PC-3 (cell line): ENCODE results near the gene ZNF689. TPM values are rescaled to one million over a fixed set of nuclear protein-coding genes. Genes with fewer than 3 reads are reported as not detected.

Experiments used
- ATAC-seq: fragments of 200-7000 bp; cut with Tn5 transposase; 2 replicates; pipeline ENCODE4 v1.9.1; 2020; ENCODE audit warnings: mild to moderate bottlenecking, moderate library complexity
- Bru-seq: library from RNA; stranded (reverse); fragments of 400-500 nt; gene quantifications from one replicate; lab custom pipeline; 2021; lab: Mats Ljungman, UMichigan
- BruChase-seq, 2 experiments: library from RNA; stranded (reverse); fragments of 400-500 nt; gene quantifications; one replicate each; lab custom pipeline; 2021; lab: Mats Ljungman, UMichigan
- BruUV-seq: library from RNA; stranded (reverse); fragments of 400-500 nt; replicated peaks from 2 replicates; lab custom pipeline; 2021; lab: Mats Ljungman, UMichigan
- CTCF ChIA-PET: fragments of 300-600 bp; sonication (Branson Sonifier 250); formaldehyde crosslinking; loops from one replicate; lab custom pipeline; 2022; ENCODE audit warnings: antibody characterized with exemption; lab: Charles Lee
- POLR2A ChIA-PET: fragments of 300-600 bp; sonication (Branson Sonifier 250); formaldehyde crosslinking; loops from one replicate; lab custom pipeline; 2022; ENCODE audit warnings: antibody characterized with exemption; ENCODE audit not compliant: unreplicated experiment; lab: Charles Lee
- DNase-seq: peaks from one replicate; pipeline ENCODE4 v3.0.0-alpha.2; 2015
- H2AFZ ChIP-seq: fragments of 300-600 bp; sonication (generic); 2 replicates; pipeline ENCODE4 v1.6.0; 2016; ENCODE audit warnings: antibody characterized with exemption, low read length
- H3F3A ChIP-seq: fragments of 300-600 bp; sonication (generic); one replicate; pipeline ENCODE4 v1.6.0; 2017; ENCODE audit warnings: antibody characterized with exemption, low read length, control low read depth, mild to moderate bottlenecking; ENCODE audit not compliant: unreplicated experiment
- H3K27ac ChIP-seq: fragments of 300-600 bp; sonication (generic); 2 replicates; pipeline ENCODE4 v1.5.1; 2016; ENCODE audit warnings: mild to moderate bottlenecking, low read length
- H3K27me3 ChIP-seq: fragments of 300-600 bp; sonication (generic); 2 replicates; pipeline ENCODE4 v1.6.1; 2016; ENCODE audit warnings: low read length, mixed read lengths
- H3K36me3 ChIP-seq: fragments of 300-600 bp; sonication (generic); 2 replicates; pipeline ENCODE4 v1.6.1; 2016; ENCODE audit warnings: low read depth, mixed run types, low read length, mixed read lengths
- H3K4me1 ChIP-seq: fragments of 300-600 bp; sonication (generic); 2 replicates; pipeline ENCODE4 v1.5.1; 2016; ENCODE audit warnings: low read length; ENCODE audit not compliant: insufficient read depth
- H3K4me2 ChIP-seq: fragments of 300-600 bp; sonication (generic); 2 replicates; pipeline ENCODE4 v1.6.0; 2016; ENCODE audit warnings: low read length
- H3K4me3 ChIP-seq: fragments of 300-600 bp; sonication (generic); 2 replicates; pipeline ENCODE4 v1.5.1; 2016; ENCODE audit warnings: mild to moderate bottlenecking, low read length, mixed read lengths
- H3K79me2 ChIP-seq: fragments of 300-600 bp; sonication (generic); 2 replicates; pipeline ENCODE4 v1.6.1; 2017; ENCODE audit warnings: low read length, mixed read lengths
- H3K9ac ChIP-seq: fragments of 300-600 bp; sonication (generic); 2 replicates; pipeline ENCODE4 v1.6.0; 2016; ENCODE audit warnings: mild to moderate bottlenecking, low read length
- H3K9me2 ChIP-seq: fragments of 300-600 bp; sonication (generic); replicated peaks from 2 replicates; pipeline ENCODE4 v1.6.1; 2016; ENCODE audit warnings: mixed run types, low read length, mixed read lengths
- H3K9me3 ChIP-seq: fragments of 300-600 bp; sonication (generic); 2 replicates; pipeline ENCODE4 v1.6.1; 2016; ENCODE audit warnings: low read length, mixed read lengths
- H4K20me1 ChIP-seq: fragments of 300-600 bp; sonication (generic); 2 replicates; pipeline ENCODE4 v1.6.1; 2016; ENCODE audit warnings: low read length, mixed read lengths
- CTCF ChIP-seq: fragments of 300-600 bp; sonication (generic); conservative IDR thresholded peaks from 2 replicates; pipeline ENCODE4 v1.5.1; 2017; ENCODE audit warnings: antibody characterized with exemption, low read depth, mild to moderate bottlenecking, low read length
- EZH2 ChIP-seq: fragments of 300-600 bp; sonication (generic); IDR thresholded peaks from one replicate; pipeline ENCODE4 v1.6.1; 2017; ENCODE audit warnings: antibody characterized with exemption, mild to moderate bottlenecking, low read length; ENCODE audit not compliant: unreplicated experiment
- EZH2phosphoT487 ChIP-seq: fragments of 300-600 bp; sonication (generic); IDR thresholded peaks from 2 replicates; pipeline ENCODE4 v1.6.1; 2018; ENCODE audit warnings: mild to moderate bottlenecking, antibody characterized with exemption, low read length, borderline replicate concordance
- intact Hi-C: fragments of 100-400 bp; cut with micrococcal nuclease; formaldehyde crosslinking; loops from 2 replicates; pipeline ENCODE4 v1.9.0; 2023
- long read RNA-seq: library from polyadenylated mRNA; unstranded; transcript quantifications from one replicate; pipeline ENCODE4 v2.0.0, GENCODE V29; 2021; ENCODE audit not compliant: unreplicated experiment
- total RNA-seq: library from RNA; depleted of rRNA; stranded (reverse); fragments of >200 nt; gene quantifications from 2 replicates; pipeline ENCODE4 v1.2.3, GENCODE V29; 2014; rRNA removed

The ZNF689 gene
- total RNA-seq = 6.0 and 6.9 TPM in 2 replicates
- percentile 60 among the genes with signal in this experiment for Bru-seq, nascent RNA
- BruChase-seq, experiment 1, labeled RNA remaining after a 6-hour chase = percentile 68 among the genes with signal in this experiment
- BruChase-seq, experiment 2, labeled RNA remaining after a 2-hour chase = percentile 77 among the genes with signal in this experiment
- long read RNA-seq, transcript ZNF689-201 (3 exons, 3,547 nt) = major isoform, 7 of 19 reads
- long read RNA-seq, partial matches to known transcripts = 1 of 19 reads
- long read RNA-seq, other reads (novel, unspliced or antisense) = 11 of 19 reads

DNA sequence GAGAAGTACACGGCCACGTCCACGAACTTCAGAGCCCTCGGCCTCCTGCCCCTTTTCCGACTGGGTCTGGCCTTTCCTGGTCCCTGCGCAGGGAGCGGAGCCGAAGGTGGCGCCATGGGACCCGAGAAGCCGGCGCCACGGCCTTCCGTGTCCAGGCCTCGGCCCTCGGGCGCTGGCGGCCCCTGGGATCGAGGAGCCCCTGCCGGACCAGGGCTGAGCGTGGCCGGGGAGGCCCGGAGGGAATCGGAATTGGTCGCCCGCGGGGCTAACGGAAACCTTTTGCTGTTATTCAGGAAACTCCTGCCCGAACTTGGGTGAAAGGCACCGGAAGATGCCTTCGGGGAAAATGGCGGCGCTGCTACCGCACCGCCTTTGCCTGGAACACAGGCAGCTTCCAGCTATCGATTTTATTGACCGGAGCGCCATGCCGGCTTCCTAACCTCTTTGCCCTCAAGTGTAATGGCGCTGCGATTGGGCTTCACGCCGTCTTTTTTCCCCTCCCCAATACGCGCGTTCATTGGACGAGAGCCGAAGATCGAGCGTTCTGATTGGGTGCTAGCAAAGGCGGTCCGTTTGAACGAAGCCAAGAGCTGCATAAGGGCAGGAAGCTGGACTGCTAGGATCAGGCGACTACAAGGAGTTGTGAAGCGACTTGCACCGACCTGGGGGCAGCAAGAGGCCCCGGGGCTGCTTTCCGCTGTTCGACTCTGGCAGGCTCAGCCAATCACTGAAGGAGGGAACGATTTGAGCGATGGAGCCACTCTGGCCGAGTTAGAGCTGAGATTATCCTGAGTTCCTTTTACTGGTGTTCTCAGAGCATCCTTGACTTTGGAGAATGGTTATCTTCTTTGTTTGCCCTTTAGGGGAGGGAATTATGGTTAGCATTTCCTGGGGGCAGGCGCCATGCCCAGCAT is at the start of gene ZNF689:
TSS of gene ZNF689 (minus strand) at position 464 of the 914 bp plus-strand sequence. CDS start at position 116, 348 bp downstream.
- H3K79me2 ChIP-seq = peaks cover 18% of the 10 kb centered on the region
- peak within 1 kb of the TSS; percentile 93 for H3K4me3 ChIP-seq
- no peak for TF ChIP-seq EZH2phosphoT487
- no peak for TF ChIP-seq EZH2
- TF ChIP-seq CTCF = 0 out of 2 replicates have a peak, but pooled peaks have one; percentile 9
- intact Hi-C loops = loop anchor here (2.0 kb wide), 1 partner anchor 19 kb away; no protein-coding TSS in a partner anchor
- DNase-seq (peak; percentile 95), ATAC-seq (peak; percentile 80)
- TSS peak; percentile 57 for BruUV-seq
- peak within 1 kb of the TSS; percentile 97 for H2AFZ ChIP-seq
- CTCF ChIA-PET = interaction anchor here (0.5 to 0.6 kb wide), 2 partner anchors 20 to 76 kb away, joined by 5 to 7 read pairs; no protein-coding TSS in a partner anchor
- H3K36me3 ChIP-seq = no peaks in the 10 kb centered on the region
- POLR2A ChIA-PET = interaction anchor here (0.6 to 1.0 kb wide), 3 partner anchors 52 to 430 kb away, joined by 3 to 11 read pairs (median 7); no protein-coding TSS in a partner anchor
- H3K9me3 ChIP-seq = no peaks in the 10 kb centered on the region
- no peaks in the 10 kb centered on the region for H3K9me2 ChIP-seq
- H3F3A ChIP-seq = no peaks in the 10 kb centered on the region
- peak within 1 kb of the TSS; percentile 98 for H3K4me2 ChIP-seq
- peak within 1 kb of the TSS; percentile 99 for H3K9ac ChIP-seq
- no peaks in the 10 kb centered on the region for H4K20me1 ChIP-seq
- H3K27me3 ChIP-seq = no peaks in the 10 kb centered on the region
- peaks cover 3% of the 10 kb centered on the region; the same call in 1 of the 2 replicates for H3K4me1 ChIP-seq
- H3K27ac ChIP-seq = peak within 1 kb of the TSS; percentile 68

GRCh38 chr16:30658731-30659506 is 48.7 kb upstream of the ZNF689 start:
- no peaks in the 10 kb centered on the region for H3F3A ChIP-seq
- no peaks in the 10 kb centered on the region for H3K9me3 ChIP-seq
- peak overlapping the region; percentile 73 for H2AFZ ChIP-seq
- peak overlapping the region; percentile 96 for H3K27ac ChIP-seq
- BruUV-seq = TSS peak; percentile 88
- DNase-seq = peak; percentile 94
- H3K9me2 ChIP-seq = no peaks in the 10 kb centered on the region
- no peaks in the 10 kb centered on the region for H4K20me1 ChIP-seq
- peak overlapping the region; percentile 94 for H3K4me3 ChIP-seq
- H3K36me3 ChIP-seq = peaks cover 11% of the 10 kb centered on the region
- H3K79me2 ChIP-seq = peaks cover 39% of the 10 kb centered on the region
- ChIA-PET CTCF (interaction anchor here (0.6 kb wide), 1 partner anchor 76 kb away, joined by 3 read pairs; no protein-coding TSS in a partner anchor), POLR2A (interaction anchor here (0.5 to 0.7 kb wide), 4 partner anchors 25 to 572 kb away, joined by 3 to 14 read pairs (median 5); a partner anchor contains a TSS)
- peak overlapping the region; percentile 97 for H3K9ac ChIP-seq
- peak; percentile 8 for ATAC-seq
- no peaks in the 10 kb centered on the region for H3K27me3 ChIP-seq
- peak overlapping the region; percentile 76 for H3K4me2 ChIP-seq
- H3K4me1 ChIP-seq = peaks cover 23% of the 10 kb centered on the region
- no peak for TF ChIP-seq EZH2
- TF ChIP-seq CTCF = 0 out of 2 replicates have a peak, but pooled peaks have one; percentile 17
- intact Hi-C loops = loop anchor here (1.0 to 5.0 kb wide), 2 partner anchors 39 to 103 kb away; partner anchors contain the start of genes CFAP119 and RNF40
